ENCODE measurements around the gene SMIM33.

GRCh38 chr5:139453683-139454567 is 16.9 kb upstream of the SMIM33 start:
- TF ChIP-seq CTCF (IDR thresholded peaks at IDR 0.05) (no peak), MXI1 (IDR thresholded peaks at IDR 0.05; ENCODE audit: low read depth, low read length) (no peak), POLR2AphosphoS5 (IDR thresholded peaks at IDR 0.05; ENCODE audit: low read depth, low read length) (no peak), MEF2A (IDR thresholded peaks at IDR 0.05; ENCODE audit: borderline replicate concordance, low read depth) (no peak), NRF1 (IDR thresholded peaks at IDR 0.05; ENCODE audit: low read depth, low read length) (no peak), EP300 (IDR thresholded peaks at IDR 0.05; ENCODE audit: borderline replicate concordance in 1 of 2, low read depth in 1 of 2, low read length in 1 of 2) (no peak), FOXM1 (IDR thresholded peaks at IDR 0.05; ENCODE audit: low read depth) (no peak), EZH2phosphoT487 (IDR thresholded peaks at IDR 0.05; ENCODE audit: borderline replicate concordance, low read depth) (no peak), JUND (IDR thresholded peaks at IDR 0.05) (no peak), PBX3 (IDR thresholded peaks at IDR 0.05) (no peak), MAX (IDR thresholded peaks at IDR 0.05; ENCODE audit: low read depth) (no peak), RAD21 (IDR thresholded peaks at IDR 0.05; ENCODE audit: low read length) (no peak)
